Measurements from ENCODE around the gene SUPT4H1. TPM values are rescaled to one million over a fixed set of nuclear protein-coding genes. Genes with fewer than 3 reads are reported as not detected.

The SUPT4H1 gene
- total RNA-seq, 1 donor from 2014 or later: 95.7 TPM

DNA sequence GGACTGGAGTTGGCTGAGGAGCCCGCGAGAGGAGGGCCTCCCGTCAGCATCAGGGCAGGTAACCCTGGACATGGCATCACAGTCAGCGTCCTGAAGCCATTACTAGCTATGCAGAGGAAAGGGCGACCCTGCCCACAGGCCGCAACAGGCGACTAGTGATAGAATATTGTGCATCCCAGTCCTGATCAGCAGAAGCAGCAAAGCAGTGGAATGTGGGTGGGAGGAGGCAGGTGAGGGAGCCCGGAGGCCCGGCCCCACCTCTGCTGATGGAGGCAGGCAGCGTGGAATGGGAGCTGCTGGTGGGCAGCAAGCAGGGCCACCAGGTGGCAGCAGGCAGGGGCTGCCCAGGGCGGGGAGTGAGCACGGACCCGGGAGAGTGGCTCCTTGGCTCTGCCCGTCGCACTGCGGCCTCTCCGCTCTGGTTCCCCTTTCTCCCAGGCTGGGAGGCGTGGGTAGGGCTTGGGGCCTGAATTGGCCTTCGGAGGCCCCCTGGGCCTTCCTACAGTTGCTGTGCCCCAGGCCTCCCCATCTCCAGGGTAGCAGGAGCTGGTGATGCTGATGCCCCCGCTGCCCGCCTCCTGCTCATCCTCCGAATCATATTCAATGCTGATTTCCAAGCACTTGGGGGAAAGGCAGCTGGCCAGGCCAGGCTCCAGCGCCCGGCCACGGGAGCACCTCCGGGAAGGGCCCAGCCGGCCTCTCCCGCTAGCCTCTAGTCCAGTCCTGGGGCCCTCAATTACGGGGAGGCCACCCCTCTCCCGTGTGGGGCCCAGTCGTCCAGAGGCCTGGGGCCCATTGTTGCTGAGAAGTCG is 43.6 kb downstream of the SUPT4H1 start:
- no peaks in the 10 kb centered on the region for H3K36me3 Mint-ChIP-seq (ENCODE audit: insufficient read depth)

DNA sequence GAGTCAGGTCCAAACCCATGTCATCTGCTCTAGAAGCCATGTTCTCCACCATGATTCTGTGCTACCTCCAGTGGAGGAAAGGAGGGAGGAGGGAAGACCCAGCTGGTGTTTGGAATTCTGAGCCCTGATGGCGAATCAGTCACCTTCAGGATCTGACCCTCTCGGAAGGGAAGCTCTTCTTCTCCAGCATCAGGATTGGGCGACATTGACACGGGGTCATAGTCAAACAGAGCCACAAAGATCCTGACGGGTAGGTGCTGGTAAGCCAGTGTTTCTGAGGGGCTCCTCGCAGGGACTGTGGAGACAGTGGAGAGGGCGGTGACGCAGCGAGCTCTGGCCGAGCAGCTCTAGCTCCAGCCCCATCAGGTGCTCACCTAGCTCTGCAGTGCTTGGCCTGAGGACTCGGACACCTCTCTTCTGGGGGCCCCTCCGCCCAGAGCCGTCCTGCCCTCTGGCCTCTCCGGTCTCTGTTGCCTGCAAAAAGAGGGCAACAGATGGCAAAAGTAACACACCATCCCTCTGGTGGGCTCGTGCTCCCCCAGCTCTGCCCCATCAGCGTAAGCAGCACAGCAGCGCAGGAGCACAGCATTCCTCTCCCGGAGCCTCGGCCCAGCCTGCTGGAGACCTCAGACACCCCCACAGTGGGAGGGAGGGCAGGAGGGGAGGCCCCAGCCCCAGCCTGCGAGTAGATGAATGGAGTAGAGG is 44.4 kb downstream of the SUPT4H1 start:
- Mint-ChIP-seq H3K9me3 (ENCODE audit: low read depth) (no peaks in the 10 kb centered on the region), H3K27ac (no peak overlapping the region), H3K4me1 (ENCODE audit: low read depth) (no peaks in the 10 kb centered on the region), H3K27me3 (no peaks in the 10 kb centered on the region), H3K36me3 (ENCODE audit: insufficient read depth) (no peaks in the 10 kb centered on the region), H3K4me3 (ENCODE audit: low read depth) (no peak overlapping the region)
- TF ChIP-seq, protein P1, sequence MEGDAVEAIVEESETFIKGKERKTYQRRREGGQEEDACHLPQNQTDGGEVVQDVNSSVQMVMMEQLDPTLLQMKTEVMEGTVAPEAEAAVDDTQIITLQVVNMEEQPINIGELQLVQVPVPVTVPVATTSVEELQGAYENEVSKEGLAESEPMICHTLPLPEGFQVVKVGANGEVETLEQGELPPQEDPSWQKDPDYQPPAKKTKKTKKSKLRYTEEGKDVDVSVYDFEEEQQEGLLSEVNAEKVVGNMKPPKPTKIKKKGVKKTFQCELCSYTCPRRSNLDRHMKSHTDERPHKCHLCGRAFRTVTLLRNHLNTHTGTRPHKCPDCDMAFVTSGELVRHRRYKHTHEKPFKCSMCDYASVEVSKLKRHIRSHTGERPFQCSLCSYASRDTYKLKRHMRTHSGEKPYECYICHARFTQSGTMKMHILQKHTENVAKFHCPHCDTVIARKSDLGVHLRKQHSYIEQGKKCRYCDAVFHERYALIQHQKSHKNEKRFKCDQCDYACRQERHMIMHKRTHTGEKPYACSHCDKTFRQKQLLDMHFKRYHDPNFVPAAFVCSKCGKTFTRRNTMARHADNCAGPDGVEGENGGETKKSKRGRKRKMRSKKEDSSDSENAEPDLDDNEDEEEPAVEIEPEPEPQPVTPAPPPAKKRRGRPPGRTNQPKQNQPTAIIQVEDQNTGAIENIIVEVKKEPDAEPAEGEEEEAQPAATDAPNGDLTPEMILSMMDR (IDR thresholded peaks at IDR 0.05; ENCODE audit: unreplicated experiment): no peak
- DNase-seq (ENCODE audit: low spot score, unreplicated experiment): peak; percentile 8

More for the DNA sequence above, 43.6 kb downstream of the SUPT4H1 start:
- peak; percentile 37 for DNase-seq (ENCODE audit: low spot score, unreplicated experiment)
- Mint-ChIP-seq H3K9me3 (ENCODE audit: low read depth) (no peaks in the 10 kb centered on the region), H3K4me3 (ENCODE audit: low read depth) (no peak overlapping the region), H3K4me1 (ENCODE audit: low read depth) (no peaks in the 10 kb centered on the region), H3K27me3 (no peaks in the 10 kb centered on the region), H3K27ac (no peak overlapping the region)
- TF ChIP-seq, protein P1 (IDR thresholded peaks at IDR 0.05; ENCODE audit: unreplicated experiment): peak; percentile 56

DNA sequence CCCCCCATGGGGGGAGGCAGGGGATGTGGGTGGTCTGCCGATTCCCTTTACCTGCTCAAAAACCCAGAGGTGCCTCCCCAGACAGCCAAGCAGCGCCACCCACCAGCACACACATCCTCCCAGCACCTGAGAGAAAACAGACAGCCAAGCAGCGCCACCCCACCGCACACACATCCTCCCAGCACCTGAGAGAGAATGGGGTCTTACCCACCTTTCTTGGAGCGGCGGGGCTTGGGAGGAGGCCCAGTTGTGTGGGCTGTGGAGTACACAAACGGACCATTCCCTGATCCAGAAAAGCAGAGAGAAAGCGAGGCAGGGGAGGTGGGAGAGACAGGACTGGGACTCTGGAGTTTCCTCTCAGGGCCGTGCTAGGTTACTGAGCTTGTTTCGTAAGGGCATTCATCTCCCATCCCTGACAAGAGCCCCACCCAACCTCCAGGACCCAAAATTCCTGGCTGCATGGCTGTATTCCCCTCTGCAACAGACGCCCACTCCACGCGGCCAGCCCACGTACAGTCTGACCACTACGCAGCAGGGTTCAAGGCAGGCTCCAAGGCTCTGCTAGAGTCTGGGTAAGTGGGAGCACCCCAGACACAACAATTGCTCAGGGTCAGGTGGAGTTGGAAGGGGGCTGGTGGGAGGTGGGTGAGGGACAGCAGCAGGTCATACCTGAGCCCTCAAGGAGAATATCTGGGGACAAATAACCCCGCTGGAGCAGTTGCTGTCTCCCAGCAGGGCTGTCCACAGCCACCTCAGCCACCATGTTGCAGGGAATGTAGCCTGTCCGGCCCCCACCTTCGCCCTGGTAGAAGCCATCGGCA is 45.7 kb downstream of the SUPT4H1 start:
- no peaks in the 10 kb centered on the region for H3K4me1 Mint-ChIP-seq (ENCODE audit: low read depth)
- no peaks in the 10 kb centered on the region for H3K9me3 Mint-ChIP-seq (ENCODE audit: low read depth)
- TF ChIP-seq, protein P1 (IDR thresholded peaks at IDR 0.05; ENCODE audit: unreplicated experiment): no peak
- no peaks in the 10 kb centered on the region for H3K27me3 Mint-ChIP-seq
- DNase-seq (ENCODE audit: low spot score, unreplicated experiment): peak; percentile 5
- H3K4me3 Mint-ChIP-seq (ENCODE audit: low read depth): no peak overlapping the region
- peak overlapping the region; percentile 5 for H3K27ac Mint-ChIP-seq
- no peaks in the 10 kb centered on the region for H3K36me3 Mint-ChIP-seq (ENCODE audit: insufficient read depth)

DNA sequence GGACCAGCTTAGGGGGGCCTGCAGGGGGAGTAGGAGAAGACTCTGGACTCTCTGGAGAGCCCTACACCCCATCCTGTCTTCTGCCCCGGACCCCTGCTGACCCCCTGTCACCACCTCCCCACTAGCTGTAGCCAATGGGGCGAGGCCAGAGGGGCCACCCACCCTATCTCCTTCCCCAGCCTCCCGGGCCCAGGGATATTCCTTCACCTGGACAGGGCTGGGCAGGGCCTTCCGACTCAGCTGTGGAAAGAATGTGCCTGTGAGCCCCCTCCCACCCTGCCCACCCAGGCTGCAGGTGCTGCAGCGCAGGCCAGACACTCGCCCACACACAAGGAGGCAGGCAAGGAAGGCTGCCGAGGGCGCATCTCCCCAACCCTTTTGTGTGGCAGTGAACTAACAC is 46.4 kb downstream of the SUPT4H1 start:
- Mint-ChIP-seq H3K27ac (no peak overlapping the region), H3K4me1 (ENCODE audit: low read depth) (no peaks in the 10 kb centered on the region), H3K9me3 (ENCODE audit: low read depth) (no peaks in the 10 kb centered on the region), H3K36me3 (ENCODE audit: insufficient read depth) (no peaks in the 10 kb centered on the region), H3K4me3 (ENCODE audit: low read depth) (no peak overlapping the region), H3K27me3 (no peaks in the 10 kb centered on the region)
- DNase-seq (ENCODE audit: low spot score, unreplicated experiment): no peak
- TF ChIP-seq, protein P1 (IDR thresholded peaks at IDR 0.05; ENCODE audit: unreplicated experiment): no peak
